Measurements from ENCODE around the gene LSM3.

GRCh38 chr3:14134291-14134690, 44.3 kb upstream of the LSM3 start:
- no peak for TF ChIP-seq EZH2 (IDR thresholded peaks at IDR 0.05; ENCODE audit: insufficient read depth, low read length)
- TF ChIP-seq, protein P1, sequence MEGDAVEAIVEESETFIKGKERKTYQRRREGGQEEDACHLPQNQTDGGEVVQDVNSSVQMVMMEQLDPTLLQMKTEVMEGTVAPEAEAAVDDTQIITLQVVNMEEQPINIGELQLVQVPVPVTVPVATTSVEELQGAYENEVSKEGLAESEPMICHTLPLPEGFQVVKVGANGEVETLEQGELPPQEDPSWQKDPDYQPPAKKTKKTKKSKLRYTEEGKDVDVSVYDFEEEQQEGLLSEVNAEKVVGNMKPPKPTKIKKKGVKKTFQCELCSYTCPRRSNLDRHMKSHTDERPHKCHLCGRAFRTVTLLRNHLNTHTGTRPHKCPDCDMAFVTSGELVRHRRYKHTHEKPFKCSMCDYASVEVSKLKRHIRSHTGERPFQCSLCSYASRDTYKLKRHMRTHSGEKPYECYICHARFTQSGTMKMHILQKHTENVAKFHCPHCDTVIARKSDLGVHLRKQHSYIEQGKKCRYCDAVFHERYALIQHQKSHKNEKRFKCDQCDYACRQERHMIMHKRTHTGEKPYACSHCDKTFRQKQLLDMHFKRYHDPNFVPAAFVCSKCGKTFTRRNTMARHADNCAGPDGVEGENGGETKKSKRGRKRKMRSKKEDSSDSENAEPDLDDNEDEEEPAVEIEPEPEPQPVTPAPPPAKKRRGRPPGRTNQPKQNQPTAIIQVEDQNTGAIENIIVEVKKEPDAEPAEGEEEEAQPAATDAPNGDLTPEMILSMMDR (IDR thresholded peaks at IDR 0.05; ENCODE audit: insufficient read depth, low read depth, low read length) = no peak

Data from astrocyte (in vitro differentiated cells and primary cell).